Superior temporal gyrus (tissue), 1 donor: ENCODE results near the gene FOXS1.
"Not testable (repeated sequence)": the region's sequence is repeated elsewhere in the genome, so short reads cannot be mapped to it uniquely, and the experiment has no call there.

Experiments
- DNase-seq: peaks from one replicate; pipeline ENCODE4 v3.0.0-alpha.2; 2016; ENCODE audit errors: extremely low spot score

The FOXS1 gene

GRCh38 chr20:31840906-31841816 is 4.2 kb downstream of the FOXS1 start:
- DNase-seq, result no peak

DNA sequence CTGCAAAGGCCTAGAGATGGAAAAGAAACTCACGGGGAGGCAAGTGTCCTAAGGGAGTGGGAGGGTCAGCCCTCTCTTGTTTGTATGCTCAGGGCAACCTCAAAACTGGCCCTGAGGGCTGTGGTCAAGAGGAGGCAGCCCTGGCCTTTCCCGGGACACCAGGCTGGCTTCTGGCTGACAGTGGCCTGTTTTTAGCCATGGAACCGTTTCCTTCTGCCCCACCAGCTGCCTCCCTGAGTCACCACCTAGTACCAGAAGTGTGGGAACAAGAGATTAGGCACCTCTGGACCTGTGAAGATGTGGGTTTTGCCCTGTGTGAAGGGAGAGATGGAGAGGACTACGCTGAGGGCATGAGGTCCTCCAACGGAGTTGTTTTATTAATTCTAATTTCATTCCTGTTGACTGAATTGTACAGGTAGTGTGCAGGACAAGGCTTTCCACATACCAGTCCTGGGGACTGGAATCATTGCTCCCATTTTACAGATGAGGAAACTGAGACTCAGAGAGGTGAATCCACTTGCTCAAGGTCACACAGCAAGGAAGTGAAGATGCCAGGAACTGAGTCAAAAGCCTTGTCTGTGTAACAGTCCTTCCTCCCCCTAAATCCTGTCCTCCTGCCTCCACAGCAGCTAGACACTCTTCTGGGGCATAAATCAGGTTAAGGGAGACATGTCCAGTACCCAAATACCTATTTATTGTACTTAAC is 5.5 kb downstream of the FOXS1 start:
- DNase-seq, result no peak

DNA sequence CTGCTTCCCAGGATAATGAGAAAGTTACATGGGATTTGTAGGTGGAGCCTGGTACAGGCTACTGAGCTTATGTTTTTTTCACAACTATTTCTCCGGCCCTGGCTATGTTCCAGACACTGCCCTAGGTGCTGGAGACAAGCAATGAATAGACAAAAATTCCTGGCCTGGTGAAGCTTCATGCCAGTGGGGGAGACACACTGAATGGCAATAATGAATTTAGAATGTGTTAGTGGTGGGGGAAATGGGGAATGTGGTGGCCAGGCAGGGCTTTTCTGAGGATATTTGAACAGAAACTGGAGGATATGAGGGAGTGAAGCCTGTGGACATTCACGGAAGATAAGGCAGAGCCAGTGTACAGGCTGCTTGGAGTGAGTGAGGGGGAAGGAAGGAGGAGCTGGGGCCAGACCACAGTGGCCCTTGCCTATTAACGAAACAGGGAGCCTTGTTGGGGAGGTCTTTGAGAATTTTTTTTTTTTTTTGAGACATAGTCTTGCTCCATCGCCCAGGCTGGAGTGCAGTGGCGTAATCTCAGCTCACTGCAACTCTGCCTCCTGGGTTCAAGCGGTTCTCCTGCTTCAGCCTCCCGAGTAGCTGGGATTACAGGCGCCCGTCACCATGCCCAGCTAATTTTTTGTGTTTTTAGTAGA is 6.6 kb downstream of the FOXS1 start:
- DNase-seq, result no peak

GRCh38 chr20:31837896-31838397 is 7.5 kb downstream of the FOXS1 start:
- DNase-seq, result no peak

GRCh38 chr20:31836853-31837608 is 8.4 kb downstream of the FOXS1 start:
- DNase-seq, result no peak

DNA sequence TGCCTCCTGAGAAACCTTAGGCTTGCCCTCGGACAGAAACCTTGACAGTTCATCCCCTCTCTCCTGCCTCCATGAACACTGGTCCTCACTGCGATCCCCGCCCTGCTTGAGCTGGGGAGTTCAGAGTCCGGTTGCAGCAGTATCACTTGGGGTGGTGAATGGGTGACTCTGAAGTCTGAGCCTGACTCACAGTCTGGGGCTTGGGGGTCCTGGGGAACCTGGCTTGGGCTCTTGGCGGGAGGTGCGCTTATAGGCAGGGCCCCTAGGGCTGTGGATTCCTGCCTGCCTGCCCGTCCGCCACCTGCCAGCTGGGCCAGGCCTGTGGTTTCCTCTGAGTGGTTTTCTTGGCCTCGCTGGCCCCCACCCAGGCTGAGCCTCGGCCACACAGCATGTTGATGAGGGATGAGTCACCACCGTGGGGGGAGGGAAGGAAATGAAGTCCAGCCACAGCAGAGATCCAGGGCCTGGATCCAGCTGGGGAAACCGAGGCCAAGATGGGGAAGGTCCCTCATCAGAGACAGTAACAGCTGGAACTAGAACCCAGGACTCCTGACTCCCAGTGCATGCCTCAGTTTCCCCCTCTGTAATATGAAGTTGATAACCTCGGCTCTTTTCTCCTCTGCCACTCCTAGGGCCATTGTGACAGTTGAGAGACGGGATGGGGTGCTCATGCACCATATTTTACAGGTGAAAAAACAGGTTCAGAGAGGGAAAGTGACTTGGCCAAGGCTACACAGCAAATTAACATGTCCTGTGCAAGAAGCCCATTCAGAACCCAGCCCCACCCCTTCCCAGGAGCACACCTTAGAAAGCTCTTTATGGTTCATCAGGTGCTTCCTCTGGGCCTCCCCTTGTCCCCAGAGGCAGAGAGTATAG is 9.2 kb downstream of the FOXS1 start:
- peak; percentile 46 for DNase-seq

DNA sequence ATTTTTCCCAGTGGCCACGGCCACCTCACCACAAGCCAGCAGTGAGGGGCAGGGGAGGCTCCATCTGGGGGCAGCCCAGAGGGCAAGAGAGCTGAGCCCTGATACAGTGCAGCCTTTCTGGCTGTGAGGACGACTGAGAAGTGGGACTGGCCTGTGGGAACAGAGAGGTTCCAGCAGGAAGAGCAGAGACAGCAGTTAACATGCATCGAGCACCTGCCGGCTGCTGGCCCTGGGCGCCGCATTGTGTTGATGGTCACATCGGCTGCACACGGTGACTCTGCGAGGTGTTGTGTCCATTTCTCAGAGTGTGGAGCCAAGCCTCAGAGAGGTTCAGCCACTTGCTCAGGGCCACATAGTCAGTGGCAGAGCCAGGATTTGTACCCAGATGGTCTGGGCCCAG is 9.8 kb downstream of the FOXS1 start:
- no peak for DNase-seq

- no peak for DNase-seq
Measured at GRCh38 chr20:31833931-31834521, 11.4 kb downstream of the FOXS1 start.

GRCh38 chr20:31833130-31833930 is 12.1 kb downstream of the FOXS1 start:
- DNase-seq, result peak; percentile 42

GRCh38 chr20:31831771-31832306 is 13.6 kb downstream of the FOXS1 start:
- DNase-seq, result no peak

DNA sequence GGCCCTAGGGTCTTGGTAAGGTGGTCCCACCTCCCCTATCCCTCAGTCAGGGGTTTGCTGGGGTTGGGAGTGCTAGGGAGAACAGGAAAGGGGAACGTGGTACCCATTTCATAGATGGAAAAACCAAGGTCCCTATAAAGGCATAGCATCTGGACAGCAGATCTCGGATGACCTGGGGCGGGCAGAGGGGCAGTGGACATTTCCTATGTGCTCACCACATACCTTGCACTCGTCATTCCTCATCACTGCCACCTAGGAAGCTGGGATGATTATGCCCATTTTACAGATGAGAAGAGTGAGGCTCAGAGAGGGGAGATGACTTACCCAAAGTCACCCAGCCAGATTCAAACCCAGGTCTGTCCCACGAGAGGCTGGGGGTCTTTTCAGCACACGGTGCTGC is 14.2 kb downstream of the FOXS1 start:
- no peak for DNase-seq

- no peak for DNase-seq
Measured at GRCh38 chr20:31830406-31830981, 14.9 kb downstream of the FOXS1 start.

GRCh38 chr20:31829731-31830130 is 15.7 kb downstream of the FOXS1 start:
- no peak for DNase-seq

DNA sequence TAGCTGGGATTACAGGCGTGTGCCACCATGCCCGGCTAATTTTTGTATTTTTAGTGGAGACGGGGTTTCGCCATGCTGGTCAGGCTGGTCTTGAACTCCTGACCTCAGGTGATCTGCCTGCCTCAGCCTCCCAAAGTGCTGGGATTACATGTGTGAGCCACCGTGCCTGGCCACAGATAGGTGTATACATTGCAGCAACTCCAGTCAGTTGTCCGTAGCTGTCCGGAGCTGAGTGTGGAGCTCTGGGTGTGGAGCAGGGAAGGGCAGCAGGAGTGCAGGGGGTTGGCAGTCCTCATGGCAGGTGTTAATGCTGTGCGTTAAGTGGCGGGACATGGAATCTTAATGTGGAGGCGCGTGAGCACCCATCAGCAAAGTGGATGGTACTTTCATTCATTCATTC is 17.4 kb downstream of the FOXS1 start:
- not testable (repeated sequence) for DNase-seq

- DNase-seq, result no peak
Measured at GRCh38 chr20:31827059-31827458, 18.3 kb downstream of the FOXS1 start.

GRCh38 chr20:31826074-31826473 is 19.3 kb downstream of the FOXS1 start:
- no peak for DNase-seq

- no peak for DNase-seq
Measured at GRCh38 chr20:31824554-31825313, 20.7 kb downstream of the FOXS1 start.

- no peak for DNase-seq
Measured at GRCh38 chr20:31824125-31824485, 21.3 kb downstream of the FOXS1 start.
